Gastrocnemius medialis (tissue), 4 donors: Measurements from ENCODE around the gene CFHR5.

Experiments
- POLR2A ChIP-seq, 2 donors: fragments of 450-650 bp; IDR thresholded peaks; one replicate each; pipeline ENCODE4 v1.6.1; 2017; ENCODE audit warnings: antibody characterized with exemption in 2 of 2, mild to moderate bottlenecking in 2 of 2, moderate library complexity in 2 of 2
- TF ChIP-seq, protein P1 (sequence below), 5 experiments: fragments of 450-650 bp in 3 of 5; fragments of 200-600 bp in 2 of 5; sonication (generic) in 2 of 5; IDR thresholded peaks in 4 of 5; conservative IDR thresholded peaks in 1 of 5; 1 replicate in 4 of 5; 2 replicates in 1 of 5; pipeline ENCODE4 v1.5.1; 2016 to 2019; ENCODE audit warnings: antibody characterized with exemption in 5 of 5, mild to moderate bottlenecking in 3 of 5, moderate library complexity in 3 of 5

DNA sequence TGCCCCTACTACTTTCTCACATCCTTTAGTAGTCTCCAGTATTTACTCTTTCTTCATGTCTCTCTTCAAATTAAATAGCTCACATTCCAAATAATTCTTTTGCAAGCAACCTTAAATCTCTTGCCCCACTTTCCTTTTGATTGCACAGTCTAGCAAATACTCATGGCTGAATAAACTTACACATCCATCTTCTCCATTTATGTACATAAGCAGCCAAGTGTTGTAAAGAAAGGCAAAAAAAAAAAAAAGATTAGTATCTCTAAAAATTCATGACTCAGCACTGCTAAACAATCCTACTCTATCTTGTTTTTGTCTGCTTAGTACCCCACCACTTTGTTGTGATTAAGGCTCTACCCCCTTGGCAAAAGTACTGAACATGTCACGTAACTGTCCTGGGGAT, 47.1 kb downstream of the CFHR5 start:
- no peak for TF ChIP-seq POLR2A (IDR thresholded peaks at IDR 0.05)
- TF ChIP-seq, protein P1, sequence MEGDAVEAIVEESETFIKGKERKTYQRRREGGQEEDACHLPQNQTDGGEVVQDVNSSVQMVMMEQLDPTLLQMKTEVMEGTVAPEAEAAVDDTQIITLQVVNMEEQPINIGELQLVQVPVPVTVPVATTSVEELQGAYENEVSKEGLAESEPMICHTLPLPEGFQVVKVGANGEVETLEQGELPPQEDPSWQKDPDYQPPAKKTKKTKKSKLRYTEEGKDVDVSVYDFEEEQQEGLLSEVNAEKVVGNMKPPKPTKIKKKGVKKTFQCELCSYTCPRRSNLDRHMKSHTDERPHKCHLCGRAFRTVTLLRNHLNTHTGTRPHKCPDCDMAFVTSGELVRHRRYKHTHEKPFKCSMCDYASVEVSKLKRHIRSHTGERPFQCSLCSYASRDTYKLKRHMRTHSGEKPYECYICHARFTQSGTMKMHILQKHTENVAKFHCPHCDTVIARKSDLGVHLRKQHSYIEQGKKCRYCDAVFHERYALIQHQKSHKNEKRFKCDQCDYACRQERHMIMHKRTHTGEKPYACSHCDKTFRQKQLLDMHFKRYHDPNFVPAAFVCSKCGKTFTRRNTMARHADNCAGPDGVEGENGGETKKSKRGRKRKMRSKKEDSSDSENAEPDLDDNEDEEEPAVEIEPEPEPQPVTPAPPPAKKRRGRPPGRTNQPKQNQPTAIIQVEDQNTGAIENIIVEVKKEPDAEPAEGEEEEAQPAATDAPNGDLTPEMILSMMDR (IDR thresholded peaks at IDR 0.05 in 4 of 5, conservative IDR thresholded peaks at IDR 0.05 in 1 of 5) = no peak
